Skin epidermis (tissue), 12 donors: ENCODE results near the gene VPS37C.

ENCODE experiments used
- H3K27ac ChIP-seq, 21 experiments: fragments of 200-600 bp; sonication (generic) in 11 of 21; one replicate each; pipeline ENCODE4 v1.5.0; 2020; ENCODE audit warnings: mild to moderate bottlenecking in 3 of 21, inconsistent platforms in 2 of 21, moderate library complexity in 2 of 21
- H3K4me3 ChIP-seq, 7 experiments: fragments of 200-600 bp; sonication (generic) in 2 of 7; one replicate each; pipeline ENCODE4 v1.5.0; 2020; ENCODE audit warnings: inconsistent platforms in 2 of 7, mild to moderate bottlenecking in 2 of 7, moderate library complexity in 1 of 7

Gene VPS37C

GRCh38 chr11:61158691-61159381 lies 2.4 kb downstream of the VPS37C start:
- Histone ChIP-seq H3K27ac (peak overlapping the region in 20 of 21 experiments; percentile 33 to 98 (median 74)), H3K4me3 (no peak overlapping the region)

GRCh38 chr11:61157743-61158142 lies 3.5 kb downstream of the VPS37C start:
- H3K27ac ChIP-seq = peak overlapping the region in 15 of 21 experiments; percentile 64 to 98 (median 76)

GRCh38 chr11:61155741-61156140 lies 5.5 kb downstream of the VPS37C start:
- Histone ChIP-seq H3K4me3 (no peak overlapping the region), H3K27ac (no peak overlapping the region)

More at GRCh38 chr11:61157743-61158142, 3.5 kb downstream of the VPS37C start:
- H3K4me3 ChIP-seq = no peak overlapping the region

- Histone ChIP-seq H3K4me3 (no peak overlapping the region), H3K27ac (no peak overlapping the region)
Observed at GRCh38 chr11:61155312-61155711, 5.9 kb downstream of the VPS37C start.

- Histone ChIP-seq H3K4me3 (no peak overlapping the region), H3K27ac (peak overlapping the region in 5 of 21 experiments; percentile 46 to 84 (median 78))
Observed at GRCh38 chr11:61154528-61154927, 6.7 kb downstream of the VPS37C start.

- no peak overlapping the region for H3K4me3 ChIP-seq
- peak overlapping the region in 19 of 21 experiments; percentile 6 to 84 (median 57) for H3K27ac ChIP-seq
Observed at GRCh38 chr11:61153593-61154095, 7.6 kb downstream of the VPS37C start.

- Histone ChIP-seq H3K4me3 (no peak overlapping the region), H3K27ac (peak overlapping the region in 19 of 21 experiments; percentile 3 to 84 (median 57))
Observed at GRCh38 chr11:61152816-61153592, 8.2 kb downstream of the VPS37C start.

- no peak overlapping the region for H3K4me3 ChIP-seq
- H3K27ac ChIP-seq = peak overlapping the region in 3 of 21 experiments; percentile 3 to 42 (median 6)
Observed at GRCh38 chr11:61151545-61152252, 9.5 kb downstream of the VPS37C start.

- H3K27ac ChIP-seq = peak overlapping the region in 5 of 21 experiments; percentile 6 to 42 (median 17)
Observed at GRCh38 chr11:61150706-61151544, 10.3 kb downstream of the VPS37C start.

GRCh38 chr11:61149624-61150615 lies 11.3 kb downstream of the VPS37C start:
- Histone ChIP-seq H3K27ac (peak overlapping the region in 5 of 21 experiments; percentile 4 to 38 (median 7)), H3K4me3 (no peak overlapping the region)

More at GRCh38 chr11:61150706-61151544, 10.3 kb downstream of the VPS37C start:
- H3K4me3 ChIP-seq = no peak overlapping the region

GRCh38 chr11:61147791-61148620 lies 13.2 kb downstream of the VPS37C start:
- H3K4me3 ChIP-seq = no peak overlapping the region
- H3K27ac ChIP-seq = no peak overlapping the region

GRCh38 chr11:61147271-61147670 lies 14.0 kb downstream of the VPS37C start:
- Histone ChIP-seq H3K27ac (peak overlapping the region in 1 of 21 experiments; percentile 30), H3K4me3 (no peak overlapping the region)

- Histone ChIP-seq H3K27ac (no peak overlapping the region), H3K4me3 (no peak overlapping the region)
Observed at GRCh38 chr11:61146416-61146815, 14.8 kb downstream of the VPS37C start.

GRCh38 chr11:61145228-61146005 lies 15.8 kb downstream of the VPS37C start:
- Histone ChIP-seq H3K4me3 (no peak overlapping the region), H3K27ac (no peak overlapping the region)

- no peak overlapping the region for H3K4me3 ChIP-seq
Observed at GRCh38 chr11:61144511-61145179, 16.6 kb downstream of the VPS37C start.

GRCh38 chr11:61142424-61142823 lies 18.8 kb downstream of the VPS37C start:
- H3K4me3 ChIP-seq = no peak overlapping the region
- peak overlapping the region in 1 of 21 experiments; percentile 14 for H3K27ac ChIP-seq

More at GRCh38 chr11:61144511-61145179, 16.6 kb downstream of the VPS37C start:
- no peak overlapping the region for H3K27ac ChIP-seq
